ENCODE data around the gene AGPAT2.

DNA sequence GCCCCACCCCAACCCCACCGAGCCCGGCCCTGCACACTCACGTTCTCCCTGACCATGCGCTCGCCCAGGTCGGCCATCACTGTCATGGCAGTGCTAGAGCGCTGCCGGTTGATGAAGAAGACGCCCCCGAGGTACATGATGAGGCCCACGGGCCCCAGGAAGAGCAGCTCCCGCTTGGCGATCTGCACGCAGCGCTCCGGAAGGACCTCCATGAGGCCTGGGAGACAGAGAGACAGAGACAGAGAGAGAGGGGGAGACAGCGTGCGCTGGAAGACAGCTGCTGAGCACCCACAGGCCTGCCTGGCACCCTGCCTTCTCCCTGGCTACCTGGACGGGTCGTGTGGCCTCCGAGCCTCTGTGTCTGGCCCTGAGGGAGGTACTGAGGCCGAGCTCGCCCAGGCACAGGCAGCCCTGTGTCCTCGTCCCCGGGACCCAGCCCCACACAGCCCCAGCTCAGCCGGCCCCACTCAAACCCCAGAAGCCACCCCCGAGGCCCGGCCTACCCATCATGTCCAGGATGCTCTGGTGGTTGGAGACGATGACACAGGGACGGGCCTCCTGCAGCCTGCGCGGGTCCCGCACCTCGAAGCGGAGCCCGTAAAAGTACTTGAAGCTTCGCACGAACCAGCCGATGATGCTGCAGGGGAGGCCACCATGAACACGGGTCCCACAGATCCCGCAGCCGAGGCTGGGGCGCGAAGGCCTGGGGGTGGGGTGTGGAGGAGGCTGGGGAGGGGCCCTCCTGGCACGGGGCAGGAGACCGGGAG is 10.2 kb downstream of the AGPAT2 start:
- TF ChIP-seq, protein P1, sequence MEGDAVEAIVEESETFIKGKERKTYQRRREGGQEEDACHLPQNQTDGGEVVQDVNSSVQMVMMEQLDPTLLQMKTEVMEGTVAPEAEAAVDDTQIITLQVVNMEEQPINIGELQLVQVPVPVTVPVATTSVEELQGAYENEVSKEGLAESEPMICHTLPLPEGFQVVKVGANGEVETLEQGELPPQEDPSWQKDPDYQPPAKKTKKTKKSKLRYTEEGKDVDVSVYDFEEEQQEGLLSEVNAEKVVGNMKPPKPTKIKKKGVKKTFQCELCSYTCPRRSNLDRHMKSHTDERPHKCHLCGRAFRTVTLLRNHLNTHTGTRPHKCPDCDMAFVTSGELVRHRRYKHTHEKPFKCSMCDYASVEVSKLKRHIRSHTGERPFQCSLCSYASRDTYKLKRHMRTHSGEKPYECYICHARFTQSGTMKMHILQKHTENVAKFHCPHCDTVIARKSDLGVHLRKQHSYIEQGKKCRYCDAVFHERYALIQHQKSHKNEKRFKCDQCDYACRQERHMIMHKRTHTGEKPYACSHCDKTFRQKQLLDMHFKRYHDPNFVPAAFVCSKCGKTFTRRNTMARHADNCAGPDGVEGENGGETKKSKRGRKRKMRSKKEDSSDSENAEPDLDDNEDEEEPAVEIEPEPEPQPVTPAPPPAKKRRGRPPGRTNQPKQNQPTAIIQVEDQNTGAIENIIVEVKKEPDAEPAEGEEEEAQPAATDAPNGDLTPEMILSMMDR (IDR thresholded peaks at IDR 0.05): no peak
- TF ChIP-seq EZH2phosphoT487 (IDR thresholded peaks at IDR 0.05) (no peak), EZH2 (IDR thresholded peaks at IDR 0.05) (no peak)
